SK-N-SH treated with all-trans-retinoic acid at 6 μM for 48 hours (cell line): ENCODE measurements around the gene HTT.

ENCODE experiments used
- ATAC-seq: fragments of 200-7000 bp; cut with Tn5 transposase; 3 replicates; pipeline ENCODE4 v1.9.1; 2020; ENCODE audit warnings: mild to moderate bottlenecking, moderate library complexity
- ARNTL ChIP-seq: fragments of 450-650 bp; formaldehyde crosslinking; IDR thresholded peaks from 2 replicates; pipeline ENCODE4 v1.5.0; 2020; ENCODE audit warnings: low read depth, mild to moderate bottlenecking, moderate library complexity, borderline replicate concordance
- BACH2 ChIP-seq: fragments of 250-450 bp; sonication (Bioruptor Pico); IDR thresholded peaks from 2 replicates; pipeline ENCODE4 v1.9.0; 2021; ENCODE audit warnings: mild to moderate bottlenecking, borderline replicate concordance
- CREB5 ChIP-seq: fragments of 250-450 bp; sonication (Bioruptor Pico); IDR thresholded peaks from 2 replicates; pipeline ENCODE4 v1.5.1; 2020; ENCODE audit warnings: low read depth, mild to moderate bottlenecking, moderate library complexity
- CSRNP3 ChIP-seq: fragments of 250-450 bp; sonication (Bioruptor Pico); IDR thresholded peaks from 2 replicates; pipeline ENCODE4 v1.5.1; 2021; ENCODE audit warnings: mild to moderate bottlenecking, moderate library complexity
- ESRRG ChIP-seq: fragments of 250-450 bp; sonication (Bioruptor Pico); IDR thresholded peaks from 2 replicates; pipeline ENCODE4 v1.6.1; 2021; ENCODE audit warnings: mild to moderate bottlenecking
- GLIS3 ChIP-seq: fragments of 250-450 bp; sonication (Bioruptor Pico); IDR thresholded peaks from 2 replicates; pipeline ENCODE4 v1.5.0; 2020; ENCODE audit warnings: mild to moderate bottlenecking, moderate library complexity
- ISL1 ChIP-seq: fragments of 250-450 bp; sonication (Bioruptor Pico); IDR thresholded peaks from 2 replicates; pipeline ENCODE4 v2.1.2; 2022; ENCODE audit warnings: mild to moderate bottlenecking, moderate library complexity
- OSR1 ChIP-seq: fragments of 250-450 bp; sonication (Bioruptor Pico); IDR thresholded peaks from 2 replicates; pipeline ENCODE4 v1.8.0; 2022; ENCODE audit warnings: moderate library complexity, mild to moderate bottlenecking, inconsistent platforms
- PATZ1 ChIP-seq: fragments of 250-450 bp; sonication (Bioruptor Pico); IDR thresholded peaks from 2 replicates; pipeline ENCODE4 v1.8.0; 2020; ENCODE audit warnings: mild to moderate bottlenecking, moderate library complexity, borderline replicate concordance
- POU6F1 ChIP-seq: fragments of 250-450 bp; sonication (Bioruptor Pico); IDR thresholded peaks from 2 replicates; pipeline ENCODE4 v1.8.0; 2021; ENCODE audit warnings: low read depth, mild to moderate bottlenecking, moderate library complexity, borderline replicate concordance
- SNAI2 ChIP-seq: fragments of 250-450 bp; sonication (Bioruptor Pico); IDR thresholded peaks from 2 replicates; pipeline ENCODE4 v1.5.0; 2020; ENCODE audit warnings: mild to moderate bottlenecking, moderate library complexity
- TCF4 ChIP-seq: fragments of 250-450 bp; sonication (Bioruptor Pico); IDR thresholded peaks from 2 replicates; pipeline ENCODE4 v1.8.0; 2021; ENCODE audit warnings: mild to moderate bottlenecking, moderate library complexity, borderline replicate concordance
- TSHZ2 ChIP-seq: fragments of 250-450 bp; sonication (Bioruptor Pico); IDR thresholded peaks from 2 replicates; pipeline ENCODE4 v1.5.0; 2020; ENCODE audit warnings: mild to moderate bottlenecking, moderate library complexity
- ZC3H10 ChIP-seq: fragments of 250-450 bp; sonication (Bioruptor Pico); IDR thresholded peaks from 2 replicates; pipeline ENCODE4 v1.5.1; 2021; ENCODE audit warnings: mild to moderate bottlenecking, moderate library complexity
- ZFP3 ChIP-seq: fragments of 250-450 bp; sonication (Bioruptor Pico); IDR thresholded peaks from 2 replicates; pipeline ENCODE4 v1.5.0; 2020; ENCODE audit warnings: mild to moderate bottlenecking, moderate library complexity
- ZFP30 ChIP-seq: fragments of 450-650 bp; formaldehyde crosslinking; IDR thresholded peaks from 2 replicates; pipeline ENCODE4 v1.5.0; 2022; ENCODE audit warnings: mild to moderate bottlenecking, moderate library complexity
- ZNF565 ChIP-seq: fragments of 450-650 bp; formaldehyde crosslinking; conservative IDR thresholded peaks from 2 replicates; pipeline ENCODE4 v1.5.0; 2020; ENCODE audit warnings: low read depth, mild to moderate bottlenecking, moderate library complexity
- ZNF70 ChIP-seq: fragments of 450-650 bp; formaldehyde crosslinking; IDR thresholded peaks from 2 replicates; pipeline ENCODE4 v1.5.0; 2020; ENCODE audit warnings: mild to moderate bottlenecking, moderate library complexity
- ZNF8 ChIP-seq: fragments of 450-650 bp; formaldehyde crosslinking; IDR thresholded peaks from 2 replicates; pipeline ENCODE4 v1.5.0; 2020; ENCODE audit warnings: mild to moderate bottlenecking, moderate library complexity

The HTT gene

GRCh38 chr4:3223346-3223745 is 148.9 kb downstream of the HTT start:
- no peak for ATAC-seq
- no peak for TF ChIP-seq ZNF8 (CRISPR knock-in tag)
- TF ChIP-seq ZNF70 (CRISPR knock-in tag) = no peak
- no peak for TF ChIP-seq TCF4 (CRISPR knock-in tag)
- TF ChIP-seq ZC3H10 (CRISPR knock-in tag) = no peak
- TF ChIP-seq CREB5 = no peak
- no peak for TF ChIP-seq POU6F1
- no peak for TF ChIP-seq SNAI2 (CRISPR knock-in tag)
- no peak for TF ChIP-seq ZFP3 (CRISPR knock-in tag)
- TF ChIP-seq ZNF565 = no peak
- no peak for TF ChIP-seq BACH2 (CRISPR knock-in tag)
- TF ChIP-seq OSR1 (CRISPR knock-in tag) = no peak
- TF ChIP-seq PATZ1 (CRISPR knock-in tag) = no peak
- TF ChIP-seq ISL1 (CRISPR knock-in tag) = no peak
- no peak for TF ChIP-seq ZFP30 (CRISPR knock-in tag)
- TF ChIP-seq GLIS3 (CRISPR knock-in tag) = no peak
- TF ChIP-seq CSRNP3 (CRISPR knock-in tag) = no peak
- TF ChIP-seq ESRRG (CRISPR knock-in tag) = no peak
- TF ChIP-seq TSHZ2 (CRISPR knock-in tag) = no peak

GRCh38 chr4:3223956-3224748 is 149.7 kb downstream of the HTT start:
- no peak for ATAC-seq
- TF ChIP-seq ESRRG (CRISPR knock-in tag) (no peak), TCF4 (CRISPR knock-in tag) (no peak), CREB5 (no peak), ARNTL (no peak), SNAI2 (CRISPR knock-in tag) (no peak), ZC3H10 (CRISPR knock-in tag) (no peak), TSHZ2 (CRISPR knock-in tag) (no peak), GLIS3 (CRISPR knock-in tag) (no peak), ZFP3 (CRISPR knock-in tag) (no peak)
